Loucy (cell line): Measurements from ENCODE around the gene CDC34.

Experiments
- H2AFZ ChIP-seq: fragments of 200-600 bp; sonication (generic); 2 replicates; pipeline ENCODE4 v1.6.0; 2016; ENCODE audit warnings: antibody characterized with exemption, mild to moderate bottlenecking, low read length, moderate library complexity
- H3F3A ChIP-seq: fragments of 200-600 bp; 2 replicates; pipeline ENCODE4 v1.6.0; 2016; ENCODE audit warnings: antibody characterized with exemption, low read depth, mild to moderate bottlenecking
- H3K27me3 ChIP-seq: fragments of 200-600 bp; sonication (generic); 2 replicates; pipeline ENCODE4 v1.6.1; 2014; ENCODE audit warnings: low read length, mild to moderate bottlenecking; ENCODE audit not compliant: insufficient read depth, poor library complexity, severe bottlenecking
- H3K36me3 ChIP-seq: fragments of 200-600 bp; sonication (generic); 2 replicates; pipeline ENCODE4 v1.6.1; 2016; ENCODE audit warnings: low read length; ENCODE audit not compliant: insufficient read depth
- H3K4me1 ChIP-seq: fragments of 200-600 bp; sonication (generic); 2 replicates; pipeline ENCODE4 v1.5.1; 2014; ENCODE audit warnings: low read length, mild to moderate bottlenecking; ENCODE audit not compliant: insufficient read depth, poor library complexity, severe bottlenecking
- H3K4me2 ChIP-seq: fragments of 200-600 bp; sonication (generic); 2 replicates; pipeline ENCODE4 v1.6.0; 2014; ENCODE audit warnings: antibody characterized with exemption, low read length, low read depth, mild to moderate bottlenecking; ENCODE audit not compliant: poor library complexity, severe bottlenecking
- H3K4me3 ChIP-seq: fragments of 200-600 bp; sonication (generic); 2 replicates; pipeline ENCODE4 v1.5.1; 2014; ENCODE audit warnings: low read length, mild to moderate bottlenecking, mixed read lengths; ENCODE audit not compliant: poor library complexity, severe bottlenecking
- H3K79me2 ChIP-seq: fragments of 200-600 bp; sonication (generic); 2 replicates; pipeline ENCODE4 v1.6.1; 2014; ENCODE audit warnings: low read length; ENCODE audit not compliant: insufficient read depth
- H3K9ac ChIP-seq: fragments of 200-600 bp; sonication (generic); 2 replicates; pipeline ENCODE4 v1.6.0; 2014; ENCODE audit warnings: mild to moderate bottlenecking, low read depth, low read length, moderate library complexity; ENCODE audit not compliant: poor library complexity, severe bottlenecking
- H3K9me2 ChIP-seq: fragments of 200-600 bp; sonication (generic); replicated peaks from 2 replicates; pipeline ENCODE4 v1.6.1; 2016; ENCODE audit warnings: low read depth, low read length, mixed read lengths
- H3K9me3 ChIP-seq: fragments of 200-600 bp; sonication (generic); 2 replicates; pipeline ENCODE4 v1.6.1; 2014; ENCODE audit warnings: mild to moderate bottlenecking, antibody characterized with exemption, low read length, low read depth; ENCODE audit not compliant: insufficient read depth
- H4K20me1 ChIP-seq: fragments of 200-600 bp; sonication (generic); 2 replicates; pipeline ENCODE4 v1.6.0; 2014; ENCODE audit warnings: antibody characterized with exemption, low read length, mild to moderate bottlenecking; ENCODE audit not compliant: insufficient read depth, poor library complexity, severe bottlenecking
- EZH2phosphoT487 ChIP-seq: fragments of 200-600 bp; IDR thresholded peaks from 2 replicates; pipeline ENCODE4 v1.6.1; 2018; ENCODE audit warnings: antibody characterized with exemption, mild to moderate bottlenecking, moderate library complexity, borderline replicate concordance
- TF ChIP-seq, protein P1 (sequence below): fragments of 200-600 bp; sonication (generic); conservative IDR thresholded peaks from 2 replicates; pipeline ENCODE4 v1.5.1; 2014; ENCODE audit warnings: mild to moderate bottlenecking, antibody characterized with exemption, low read length

The CDC34 gene

DNA sequence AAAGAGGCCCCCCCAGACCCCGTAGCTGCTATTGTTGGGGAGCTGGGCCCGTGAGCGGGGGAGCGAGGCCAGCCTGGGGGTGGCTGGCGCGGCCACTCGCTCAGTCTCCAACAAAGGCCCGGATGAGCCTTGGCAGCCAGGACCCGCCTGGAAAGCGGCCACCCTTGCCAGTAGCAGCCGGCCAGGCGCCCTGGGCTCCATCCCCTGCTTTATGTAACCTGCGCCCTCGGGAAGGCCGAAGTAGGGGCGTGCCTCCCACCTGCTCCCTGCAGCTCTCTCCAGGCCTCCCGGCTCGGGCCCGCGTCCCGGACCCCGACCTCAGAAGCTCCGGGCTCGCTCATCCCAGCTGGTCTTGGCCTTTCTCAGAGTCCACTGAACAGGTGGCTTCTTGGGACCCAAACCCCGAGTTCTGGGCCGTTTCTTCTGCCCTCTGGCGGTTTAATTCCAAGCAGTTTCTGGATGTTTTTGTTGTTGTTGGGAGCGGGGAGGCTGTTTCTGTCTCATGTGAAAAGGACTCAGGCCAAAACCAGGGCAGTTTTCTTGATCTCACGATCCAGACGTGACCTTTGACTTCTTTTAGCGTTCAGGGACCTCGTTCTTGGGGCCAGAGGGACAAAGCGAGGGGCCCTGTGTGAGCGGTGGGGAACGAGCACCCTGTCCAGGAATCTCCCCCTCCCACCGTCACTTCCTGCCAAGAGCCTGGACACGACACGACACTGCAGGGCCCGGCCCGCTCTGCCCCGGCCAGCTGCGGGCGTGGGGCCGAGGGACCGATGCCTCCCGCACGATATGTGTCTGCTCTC lies 1.2 kb downstream of the CDC34 start:
- Histone ChIP-seq H3K4me1 (peaks cover 10% of the 10 kb centered on the region), H3K9me3 (no peaks in the 10 kb centered on the region), H3F3A (no peaks in the 10 kb centered on the region), H3K27me3 (peaks cover 8% of the 10 kb centered on the region), H3K79me2 (peaks cover 50% of the 10 kb centered on the region), H3K4me2 (peak overlapping the region; percentile 86), H3K36me3 (peaks cover 12% of the 10 kb centered on the region; the same call in 1 of the 2 replicates), H2AFZ (no peak overlapping the region), H4K20me1 (peaks cover 33% of the 10 kb centered on the region), H3K9ac (peak overlapping the region; percentile 95), H3K9me2 (no peaks in the 10 kb centered on the region), H3K4me3 (peak overlapping the region; percentile 98)
- TF ChIP-seq, protein P1, sequence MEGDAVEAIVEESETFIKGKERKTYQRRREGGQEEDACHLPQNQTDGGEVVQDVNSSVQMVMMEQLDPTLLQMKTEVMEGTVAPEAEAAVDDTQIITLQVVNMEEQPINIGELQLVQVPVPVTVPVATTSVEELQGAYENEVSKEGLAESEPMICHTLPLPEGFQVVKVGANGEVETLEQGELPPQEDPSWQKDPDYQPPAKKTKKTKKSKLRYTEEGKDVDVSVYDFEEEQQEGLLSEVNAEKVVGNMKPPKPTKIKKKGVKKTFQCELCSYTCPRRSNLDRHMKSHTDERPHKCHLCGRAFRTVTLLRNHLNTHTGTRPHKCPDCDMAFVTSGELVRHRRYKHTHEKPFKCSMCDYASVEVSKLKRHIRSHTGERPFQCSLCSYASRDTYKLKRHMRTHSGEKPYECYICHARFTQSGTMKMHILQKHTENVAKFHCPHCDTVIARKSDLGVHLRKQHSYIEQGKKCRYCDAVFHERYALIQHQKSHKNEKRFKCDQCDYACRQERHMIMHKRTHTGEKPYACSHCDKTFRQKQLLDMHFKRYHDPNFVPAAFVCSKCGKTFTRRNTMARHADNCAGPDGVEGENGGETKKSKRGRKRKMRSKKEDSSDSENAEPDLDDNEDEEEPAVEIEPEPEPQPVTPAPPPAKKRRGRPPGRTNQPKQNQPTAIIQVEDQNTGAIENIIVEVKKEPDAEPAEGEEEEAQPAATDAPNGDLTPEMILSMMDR = peak; percentile 64
- no peak for TF ChIP-seq EZH2phosphoT487

DNA sequence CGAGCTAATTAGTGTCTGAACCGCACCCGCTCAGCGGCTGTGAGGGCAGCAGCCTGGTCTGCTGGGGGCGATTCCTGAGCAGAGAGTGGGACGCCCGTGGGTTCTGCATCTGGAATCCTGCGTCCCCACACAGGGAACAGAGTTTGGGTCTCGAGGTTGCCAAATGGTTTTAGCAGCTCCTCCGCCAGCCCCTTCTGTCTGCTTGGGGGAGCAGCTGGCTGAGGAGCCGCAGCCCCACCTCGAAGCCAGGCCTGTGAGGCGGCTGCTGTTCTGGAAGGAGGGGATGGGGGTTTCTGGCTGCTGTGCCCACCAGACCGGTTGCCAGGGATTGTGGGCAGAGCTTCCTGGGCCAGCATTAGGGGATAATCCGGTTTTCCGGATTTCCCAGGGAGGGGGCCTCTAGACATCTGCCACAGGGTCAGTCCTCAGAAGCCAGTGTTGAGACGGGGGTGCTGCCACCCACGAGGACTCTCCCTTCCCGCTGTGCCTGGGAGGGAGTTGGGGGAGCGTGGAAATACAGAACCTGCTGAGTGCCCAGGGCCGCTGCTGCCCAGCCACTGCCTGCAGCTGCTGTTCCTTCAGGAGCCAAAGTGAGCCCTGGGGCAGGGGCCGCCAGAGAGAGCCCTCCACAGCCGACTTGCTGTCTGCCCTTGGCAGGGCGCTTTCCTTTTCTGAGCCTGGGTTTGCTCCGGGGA lies 2.0 kb downstream of the CDC34 start:
- H3K4me1 ChIP-seq = peaks cover 10% of the 10 kb centered on the region
- peaks cover 50% of the 10 kb centered on the region for H3K79me2 ChIP-seq
- TF ChIP-seq, protein P1 = no peak
- H3K9me3 ChIP-seq = no peaks in the 10 kb centered on the region
- no peaks in the 10 kb centered on the region for H3K9me2 ChIP-seq
- peaks cover 8% of the 10 kb centered on the region for H3K27me3 ChIP-seq
- H3K9ac ChIP-seq = peak overlapping the region; percentile 95
- H4K20me1 ChIP-seq = peaks cover 33% of the 10 kb centered on the region
- H3K4me3 ChIP-seq = peak overlapping the region; percentile 98
- H2AFZ ChIP-seq = no peak overlapping the region
- H3K36me3 ChIP-seq = peaks cover 18% of the 10 kb centered on the region; the same call in 1 of the 2 replicates
- no peaks in the 10 kb centered on the region for H3F3A ChIP-seq
- peak overlapping the region; percentile 86 for H3K4me2 ChIP-seq

DNA sequence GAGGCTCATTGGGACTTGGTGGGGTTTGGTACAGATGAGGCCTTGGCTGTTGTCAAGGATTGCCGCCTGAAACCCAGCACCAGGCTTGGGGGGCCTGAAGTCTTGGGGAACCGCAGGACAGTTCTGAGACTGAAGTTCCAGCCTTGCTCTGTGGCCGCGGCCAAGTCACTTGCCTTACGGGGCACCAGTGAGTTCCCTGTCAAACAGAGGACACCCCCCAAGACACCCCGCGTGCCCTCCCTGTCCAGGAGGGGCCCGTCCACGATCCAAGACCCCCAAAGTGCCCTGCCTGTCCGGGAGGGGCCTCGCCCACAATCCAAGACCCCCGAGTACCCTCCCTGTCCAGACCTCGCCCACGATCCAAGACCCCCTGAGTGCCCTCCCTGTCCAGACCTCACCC lies 2.5 kb downstream of the CDC34 start:
- Histone ChIP-seq H3F3A (no peaks in the 10 kb centered on the region), H3K79me2 (peaks cover 50% of the 10 kb centered on the region), H3K9me2 (no peaks in the 10 kb centered on the region), H3K4me2 (peak overlapping the region; percentile 86), H3K4me3 (peak overlapping the region; percentile 98), H4K20me1 (peaks cover 33% of the 10 kb centered on the region), H3K36me3 (peaks cover 21% of the 10 kb centered on the region; the same call in 1 of the 2 replicates), H2AFZ (no peak overlapping the region), H3K4me1 (peaks cover 10% of the 10 kb centered on the region), H3K9ac (peak overlapping the region; percentile 95), H3K27me3 (peaks cover 8% of the 10 kb centered on the region), H3K9me3 (no peaks in the 10 kb centered on the region)
- TF ChIP-seq EZH2phosphoT487 = no peak
- TF ChIP-seq, protein P1 = peak; percentile 37; the same call in 1 of the 2 replicates
